ENCODE data around the gene DLG1.
"Not testable (repeated sequence)": the region's sequence is repeated elsewhere in the genome, so short reads cannot be mapped to it uniquely, and the experiment has no call there.

DLG1 gene

DNA sequence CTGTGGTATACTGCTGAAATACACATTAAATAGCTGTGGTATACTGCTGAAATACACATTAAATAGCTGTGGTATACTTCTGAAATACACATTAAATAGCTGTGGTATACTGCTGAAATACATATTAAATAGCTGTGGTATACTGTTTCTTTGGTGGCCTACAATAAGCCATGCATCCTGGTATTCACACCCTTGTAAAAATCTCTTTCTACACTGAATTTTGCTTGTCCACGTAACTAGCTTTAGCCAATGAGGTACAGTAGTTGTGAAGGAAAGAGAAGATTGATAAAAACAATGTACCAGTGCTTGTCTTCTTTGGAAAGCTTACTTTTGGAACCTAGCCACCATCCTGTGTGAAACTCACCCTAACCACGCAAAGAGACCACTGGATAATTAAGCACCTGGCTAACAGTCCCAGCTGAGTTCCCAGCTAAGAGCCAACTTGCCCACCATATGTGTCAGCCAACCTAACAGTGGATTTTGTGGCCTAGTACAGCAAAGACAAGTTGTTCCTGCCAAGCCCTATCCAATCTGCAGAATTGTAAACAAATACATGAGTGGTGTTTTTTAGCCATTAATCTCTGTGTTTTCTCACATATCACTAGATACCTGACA lies 165.4 kb downstream of the DLG1 start:
- DNase-seq (ENCODE audit: low read depth, low spot score) = no peak
- H3K27ac ChIP-seq = no peak overlapping the region

GRCh38 chr3:197125636-197126035 lies 172.8 kb downstream of the DLG1 start:
- no peak overlapping the region for H3K27ac ChIP-seq
- DNase-seq (ENCODE audit: low read depth, low spot score) = peak; percentile 33

DNA sequence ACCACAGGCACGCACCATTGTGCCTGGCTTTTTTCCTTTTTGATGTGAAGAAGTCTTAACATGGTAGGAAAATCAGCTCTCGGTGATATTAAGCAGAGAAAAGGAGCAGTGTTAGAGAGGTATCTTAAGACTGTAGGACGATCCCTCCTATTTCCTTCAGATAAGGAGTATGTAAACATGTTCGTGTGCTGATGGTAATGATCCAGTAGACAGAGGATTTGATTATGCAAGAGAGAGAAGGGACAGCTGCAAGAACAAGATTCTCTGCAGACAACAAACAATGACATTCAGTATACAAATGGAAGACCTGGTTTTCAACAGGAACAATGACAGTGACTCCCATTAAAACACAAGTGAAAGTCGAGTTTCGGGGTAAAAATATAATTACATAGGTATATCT lies 173.7 kb downstream of the DLG1 start:
- H3K27ac ChIP-seq = no peak overlapping the region
- DNase-seq (ENCODE audit: low read depth, low spot score) = no peak

DNA sequence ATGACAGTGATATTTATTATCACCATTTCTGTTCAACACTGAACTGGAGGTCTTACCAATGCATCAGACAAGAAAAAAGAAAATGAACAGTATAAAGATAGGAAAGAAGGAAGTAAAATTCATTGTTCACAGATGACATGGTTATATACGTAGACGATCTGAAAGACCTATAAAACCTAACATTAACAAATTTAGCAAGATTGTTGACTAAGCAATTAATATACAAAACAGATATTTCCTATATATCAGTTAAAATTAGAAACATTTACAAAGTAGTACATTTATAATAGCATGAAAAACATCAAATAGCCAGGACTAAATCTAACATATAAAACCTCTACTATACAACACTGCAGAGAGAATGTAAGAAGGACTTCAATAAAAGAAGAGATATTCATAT lies 176.0 kb downstream of the DLG1 start:
- no peak for DNase-seq (ENCODE audit: low read depth, low spot score)
- H3K27ac ChIP-seq = no peak overlapping the region

GRCh38 chr3:197117114-197117513 lies 181.3 kb downstream of the DLG1 start:
- DNase-seq (ENCODE audit: low read depth, low spot score) = peak; percentile 49
- H3K27ac ChIP-seq = peak overlapping the region; percentile 22

DNA sequence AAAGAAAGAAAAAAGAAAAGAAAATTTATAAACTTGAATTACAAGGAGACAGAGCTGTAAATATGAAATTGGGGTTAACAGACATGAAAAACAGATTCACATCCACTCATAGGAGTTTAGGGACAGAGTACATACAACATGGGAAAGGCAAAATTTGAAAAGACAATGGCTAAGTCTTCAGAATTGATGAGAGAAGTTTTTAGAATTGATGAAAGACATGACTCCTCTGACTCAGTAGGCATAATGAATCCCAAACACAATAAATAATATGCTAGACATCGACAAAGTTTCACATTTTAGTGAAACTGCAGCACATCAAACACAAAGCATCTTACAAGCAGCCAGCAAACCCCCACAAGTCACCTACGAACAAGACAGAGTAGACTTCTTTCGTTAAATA lies 184.4 kb downstream of the DLG1 start:
- no peak for DNase-seq (ENCODE audit: low read depth, low spot score)
- no peak overlapping the region for H3K27ac ChIP-seq

- no peak overlapping the region for H3K27ac ChIP-seq
These were observed 186.7 kb downstream of the DLG1 start for GRCh38 chr3:197111685-197112084.

GRCh38 chr3:197105786-197106185 lies 192.6 kb downstream of the DLG1 start:
- H3K27ac ChIP-seq = no peak overlapping the region
- DNase-seq (ENCODE audit: low read depth, low spot score) = no peak

More at GRCh38 chr3:197111685-197112084, 186.7 kb downstream of the DLG1 start:
- DNase-seq (ENCODE audit: low read depth, low spot score) = no peak

GRCh38 chr3:197104738-197105137 lies 193.7 kb downstream of the DLG1 start:
- DNase-seq (ENCODE audit: low read depth, low spot score) = no peak

GRCh38 chr3:197103766-197104165 lies 194.6 kb downstream of the DLG1 start:
- no peak for DNase-seq (ENCODE audit: low read depth, low spot score)

More at GRCh38 chr3:197104738-197105137, 193.7 kb downstream of the DLG1 start:
- H3K27ac ChIP-seq = no peak overlapping the region

GRCh38 chr3:197093871-197094270 lies 204.5 kb downstream of the DLG1 start:
- no peak for DNase-seq (ENCODE audit: low read depth, low spot score)
- peak overlapping the region; percentile 21 for H3K27ac ChIP-seq

More at GRCh38 chr3:197103766-197104165, 194.6 kb downstream of the DLG1 start:
- H3K27ac ChIP-seq = no peak overlapping the region

- DNase-seq (ENCODE audit: low read depth, low spot score) = no peak
- H3K27ac ChIP-seq = no peak overlapping the region
These were observed 210.0 kb downstream of the DLG1 start for GRCh38 chr3:197088370-197088769.

GRCh38 chr3:197085137-197085536 lies 213.3 kb downstream of the DLG1 start:
- H3K27ac ChIP-seq = no peak overlapping the region
- no peak for DNase-seq (ENCODE audit: low read depth, low spot score)

GRCh38 chr3:197083486-197083885 lies 214.9 kb downstream of the DLG1 start:
- peak; percentile 20 for DNase-seq (ENCODE audit: low read depth, low spot score)
- peak overlapping the region; percentile 25 for H3K27ac ChIP-seq

DNA sequence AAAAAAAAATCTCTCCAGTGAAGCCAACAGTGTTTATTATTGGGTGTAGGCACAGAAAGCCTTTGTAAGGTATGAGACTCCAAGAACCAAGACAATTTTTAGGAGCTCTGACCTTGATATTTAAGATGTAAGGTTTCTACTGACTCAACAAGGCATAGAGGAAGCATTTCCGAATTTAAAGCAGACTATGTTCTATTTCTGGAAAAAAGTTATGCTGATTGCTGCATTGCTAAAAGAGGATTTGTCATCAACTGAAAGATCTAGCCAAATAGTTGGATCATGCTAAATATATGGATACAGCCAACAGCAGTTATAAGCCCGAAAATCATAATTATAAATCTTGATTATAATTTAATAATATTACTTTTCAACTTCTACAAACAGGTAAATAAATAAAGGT lies 215.5 kb downstream of the DLG1 start:
- no peak overlapping the region for H3K27ac ChIP-seq

DNA sequence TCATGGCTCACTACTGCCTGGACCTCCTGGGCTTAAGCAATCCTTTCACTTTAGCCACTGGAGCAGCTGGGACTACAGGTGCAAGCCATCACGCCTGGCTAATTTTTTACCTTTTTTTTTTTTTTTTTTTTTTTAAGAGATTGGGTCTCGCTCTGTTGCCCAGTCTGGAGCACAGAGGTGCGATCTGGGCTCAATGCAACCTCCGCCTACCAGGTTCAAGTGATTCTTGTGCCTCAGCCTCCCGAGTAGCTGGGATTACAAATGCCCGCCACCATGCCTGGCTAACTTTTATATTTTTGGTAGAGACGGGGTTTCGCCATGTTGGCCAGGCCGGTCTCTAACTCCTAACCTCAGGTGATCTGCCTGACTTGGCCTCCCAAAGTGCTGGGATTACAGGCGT lies 218.1 kb downstream of the DLG1 start:
- DNase-seq (ENCODE audit: low read depth, low spot score) = no peak
- H3K27ac ChIP-seq = no peak overlapping the region

More for the DNA sequence above, 215.5 kb downstream of the DLG1 start:
- DNase-seq (ENCODE audit: low read depth, low spot score) = no peak

GRCh38 chr3:197076415-197076814 lies 222.0 kb downstream of the DLG1 start:
- DNase-seq (ENCODE audit: low read depth, low spot score) = no peak

GRCh38 chr3:197068077-197068476 lies 230.3 kb downstream of the DLG1 start:
- H3K27ac ChIP-seq = no peak overlapping the region
- no peak for DNase-seq (ENCODE audit: low read depth, low spot score)

More at GRCh38 chr3:197076415-197076814, 222.0 kb downstream of the DLG1 start:
- H3K27ac ChIP-seq = no peak overlapping the region

- no peak overlapping the region for H3K27ac ChIP-seq
- DNase-seq (ENCODE audit: low read depth, low spot score) = no peak
These were observed 233.6 kb downstream of the DLG1 start for GRCh38 chr3:197064771-197065170.

- no peak for DNase-seq (ENCODE audit: low read depth, low spot score)
- H3K27ac ChIP-seq = no peak overlapping the region
These were observed 236.0 kb downstream of the DLG1 start for GRCh38 chr3:197062446-197062845.

DNA sequence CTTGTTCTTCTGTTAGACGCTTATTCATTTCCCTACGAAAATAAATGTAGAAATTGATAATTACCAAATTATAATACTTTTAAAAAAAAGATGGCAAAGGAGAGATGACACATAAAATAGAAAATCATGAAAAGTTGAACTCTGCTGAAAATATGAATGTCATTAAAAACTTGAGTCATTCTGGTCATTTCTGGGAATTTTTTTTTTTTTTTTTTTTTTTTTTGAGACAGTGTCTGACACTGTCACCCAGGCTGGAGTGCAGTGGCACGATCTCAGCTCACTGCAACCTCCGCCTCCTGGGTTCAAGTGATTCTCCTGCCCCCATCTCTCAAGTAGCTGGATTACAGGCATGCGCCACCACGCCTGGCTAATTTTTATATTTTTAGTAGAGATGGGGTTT lies 246.8 kb downstream of the DLG1 start:
- DNase-seq (ENCODE audit: low read depth, low spot score); H3K27ac ChIP-seq: not testable (repeated sequence)

DNA sequence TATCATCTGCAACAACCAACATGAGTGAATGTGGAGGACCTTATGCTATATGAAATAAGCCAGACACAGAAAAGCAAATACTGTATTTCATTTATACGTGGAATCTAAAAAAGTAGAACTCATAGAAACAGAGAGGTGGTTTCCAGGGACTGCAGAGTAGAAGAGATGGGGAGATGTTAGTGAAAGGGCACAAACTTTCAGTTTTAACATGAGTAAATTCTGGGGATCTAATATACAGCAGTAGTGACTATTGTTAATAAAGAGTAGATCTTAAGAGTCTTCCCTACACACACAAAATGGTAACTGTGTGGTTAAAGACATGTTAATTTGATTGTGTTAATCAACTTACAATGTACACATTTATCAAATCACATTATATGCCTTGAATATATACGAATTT lies 247.9 kb downstream of the DLG1 start:
- DNase-seq (ENCODE audit: low read depth, low spot score) = no peak
- H3K27ac ChIP-seq = no peak overlapping the region

All from epithelial cell of prostate (primary cell).